ENCODE data around the gene PNPT1.
"Not testable (repeated sequence)": the region's sequence is repeated elsewhere in the genome, so short reads cannot be mapped to it uniquely, and the experiment has no call there.

DNA sequence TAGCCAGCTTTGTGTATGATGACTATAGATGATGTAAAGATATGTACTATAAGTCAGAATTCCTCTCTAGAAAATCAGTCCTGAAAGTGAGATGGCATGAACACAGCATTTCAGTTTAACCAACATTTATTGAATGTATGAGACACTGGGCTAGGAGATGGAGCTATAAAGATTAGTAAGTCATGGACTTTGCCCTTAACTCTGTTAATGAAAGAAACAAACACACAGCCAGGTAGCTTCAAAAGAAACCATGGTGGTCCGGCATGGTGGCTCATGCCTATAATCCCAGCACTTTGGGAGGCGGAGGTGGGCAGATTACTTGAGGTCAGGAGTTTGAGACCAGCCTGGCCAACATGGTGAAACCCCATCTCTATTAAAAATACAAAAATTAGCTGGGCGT lies 21.5 kb upstream of the PNPT1 start:
- TF ChIP-seq, protein P1, sequence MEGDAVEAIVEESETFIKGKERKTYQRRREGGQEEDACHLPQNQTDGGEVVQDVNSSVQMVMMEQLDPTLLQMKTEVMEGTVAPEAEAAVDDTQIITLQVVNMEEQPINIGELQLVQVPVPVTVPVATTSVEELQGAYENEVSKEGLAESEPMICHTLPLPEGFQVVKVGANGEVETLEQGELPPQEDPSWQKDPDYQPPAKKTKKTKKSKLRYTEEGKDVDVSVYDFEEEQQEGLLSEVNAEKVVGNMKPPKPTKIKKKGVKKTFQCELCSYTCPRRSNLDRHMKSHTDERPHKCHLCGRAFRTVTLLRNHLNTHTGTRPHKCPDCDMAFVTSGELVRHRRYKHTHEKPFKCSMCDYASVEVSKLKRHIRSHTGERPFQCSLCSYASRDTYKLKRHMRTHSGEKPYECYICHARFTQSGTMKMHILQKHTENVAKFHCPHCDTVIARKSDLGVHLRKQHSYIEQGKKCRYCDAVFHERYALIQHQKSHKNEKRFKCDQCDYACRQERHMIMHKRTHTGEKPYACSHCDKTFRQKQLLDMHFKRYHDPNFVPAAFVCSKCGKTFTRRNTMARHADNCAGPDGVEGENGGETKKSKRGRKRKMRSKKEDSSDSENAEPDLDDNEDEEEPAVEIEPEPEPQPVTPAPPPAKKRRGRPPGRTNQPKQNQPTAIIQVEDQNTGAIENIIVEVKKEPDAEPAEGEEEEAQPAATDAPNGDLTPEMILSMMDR (IDR thresholded peaks at IDR 0.05), result not testable (repeated sequence)
- TF ChIP-seq POLR2A (IDR thresholded peaks at IDR 0.05), result not testable (repeated sequence)
